Activated CD8-positive, alpha-beta T cell treated with anti-CD3 and anti-CD28 coated beads for 36 hours (primary cell): ENCODE measurements around the gene B3GAT1. TPM values are rescaled to one million over a fixed set of nuclear protein-coding genes. Genes with fewer than 3 reads are reported as not detected.

Source experiments
- ATAC-seq: fragments of 200-7000 bp; cut with Tn5 transposase; one replicate; pipeline ENCODE4 v1.10.0; 2021; ENCODE audit warnings: mild to moderate bottlenecking, moderate library complexity
- CTCF ChIA-PET: fragments of 350-600 bp; sonication (Branson Sonifier 250); formaldehyde crosslinking; loops from one replicate; lab custom pipeline; 2021; ENCODE audit warnings: antibody characterized with exemption; lab: Charles Lee
- POLR2A ChIA-PET: fragments of 350-600 bp; sonication (Branson Sonifier 250); formaldehyde crosslinking; loops from one replicate; lab custom pipeline; 2021; ENCODE audit warnings: antibody characterized with exemption; lab: Charles Lee
- DNase-seq: peaks from one replicate; pipeline ENCODE4 v3.0.0-alpha.2; 2020
- H3K27ac Mint-ChIP-seq: one replicate; pipeline ENCODE4 v1.8.0; 2021; ENCODE audit warnings: mild to moderate bottlenecking, mixed read lengths
- H3K27me3 Mint-ChIP-seq: one replicate; pipeline ENCODE4 v1.8.0; 2021; ENCODE audit warnings: mixed read lengths
- H3K36me3 Mint-ChIP-seq: one replicate; pipeline ENCODE4 v1.8.0; 2021; ENCODE audit warnings: low read depth, mixed read lengths
- H3K4me1 Mint-ChIP-seq: one replicate; pipeline ENCODE4 v1.8.0; 2021; ENCODE audit warnings: low read depth, mixed read lengths
- H3K4me3 Mint-ChIP-seq: one replicate; pipeline ENCODE4 v1.8.0; 2021; ENCODE audit warnings: mild to moderate bottlenecking, moderate library complexity, mixed read lengths
- H3K9me3 Mint-ChIP-seq: one replicate; pipeline ENCODE4 v1.8.0; 2021; ENCODE audit warnings: mixed read lengths
- CTCF ChIP-seq: fragments of 200-600 bp; IDR thresholded peaks from one replicate; pipeline ENCODE4 v1.8.0; 2022; ENCODE audit warnings: antibody characterized with exemption, mild to moderate bottlenecking
- intact Hi-C: fragments of 100-400 bp; cut with micrococcal nuclease; formaldehyde crosslinking; loops from one replicate; pipeline ENCODE4 v1.10.0; 2022
- total RNA-seq, 2 experiments: library from RNA; stranded (reverse); gene quantifications; one replicate each; pipeline ENCODE4 v1.2.3, GENCODE V29; 2021

Gene B3GAT1
- total RNA-seq, 2 experiments from 2014 or later: 0.07 TPM; not detected in 1

GRCh38 chr11:134332189-134332631, 79.8 kb downstream of the B3GAT1 start:
- Mint-ChIP-seq H3K4me1 (peaks cover 12% of the 10 kb centered on the region), H3K36me3 (no peaks in the 10 kb centered on the region), H3K4me3 (peak overlapping the region; percentile 66), H3K27me3 (peaks cover 18% of the 10 kb centered on the region), H3K27ac (no peak overlapping the region), H3K9me3 (no peaks in the 10 kb centered on the region)
- TF ChIP-seq CTCF: no peak
- ChIA-PET CTCF (interaction anchor here (0.9 to 1.5 kb wide), 3 partner anchors 58 to 71 kb away, joined by 3 to 7 read pairs (median 3); no protein-coding TSS in a partner anchor), POLR2A (interaction anchor here (0.8 to 3.0 kb wide), 3 partner anchors 56 to 107 kb away, joined by 3 to 13 read pairs (median 4); partner anchors contain the start of genes GLB1L3 and VPS26B)
- intact Hi-C loops: no loop called here
- DNase-seq (peak; percentile 18), ATAC-seq (peak; percentile 40)

- intact Hi-C loops: no loop called here
- CTCF ChIA-PET: interaction anchor here (0.9 to 1.5 kb wide), 3 partner anchors 57 to 70 kb away, joined by 3 to 7 read pairs (median 3); no protein-coding TSS in a partner anchor
- peaks cover 12% of the 10 kb centered on the region for H3K4me1 Mint-ChIP-seq
- H3K27ac Mint-ChIP-seq: no peak within 1 kb of the TSS
- POLR2A ChIA-PET: interaction anchor here (0.8 to 3.0 kb wide), 3 partner anchors 55 to 106 kb away, joined by 3 to 13 read pairs (median 4); partner anchors contain the start of genes GLB1L3 and VPS26B
- no peak for TF ChIP-seq CTCF
- peak within 1 kb of the TSS; percentile 76 for H3K4me3 Mint-ChIP-seq
- peak; percentile 72 for DNase-seq
- H3K36me3 Mint-ChIP-seq: no peaks in the 10 kb centered on the region
- peaks cover 20% of the 10 kb centered on the region for H3K27me3 Mint-ChIP-seq
- no peaks in the 10 kb centered on the region for H3K9me3 Mint-ChIP-seq
- peak; percentile 97 for ATAC-seq
These were observed 80.5 kb downstream of the B3GAT1 start, which contains the start of gene GLB1L2 for GRCh38 chr11:134331354-134332188. GLB1L2 (plus strand) TSS chr11:134331988; CDS start chr11:134332062, 74 bp downstream.

GRCh38 chr11:134330611-134331353, 81.3 kb downstream of the B3GAT1 start:
- H3K27ac Mint-ChIP-seq: no peak overlapping the region
- TF ChIP-seq CTCF: no peak
- ATAC-seq (no peak), DNase-seq (no peak)
- POLR2A ChIA-PET: no interaction called here
- peaks cover 20% of the 10 kb centered on the region for H3K27me3 Mint-ChIP-seq
- no peaks in the 10 kb centered on the region for H3K9me3 Mint-ChIP-seq
- no peaks in the 10 kb centered on the region for H3K36me3 Mint-ChIP-seq
- intact Hi-C loops: no loop called here
- H3K4me3 Mint-ChIP-seq: peak overlapping the region; percentile 76
- H3K4me1 Mint-ChIP-seq: peaks cover 12% of the 10 kb centered on the region
- CTCF ChIA-PET: no interaction called here

Other genes with a start within 250 kb of the B3GAT1 start
- gene NCAPD3, start 188.3 kb downstream of the B3GAT1 start, total RNA-seq: 100 to 1,000 TPM in 1 of 2 experiments, 10 to 100 TPM in 1; 98.4 to 102 TPM
- 10 to 100 TPM; 35.6 TPM for gene VPS26B, start 187.6 kb downstream of the B3GAT1 start, total RNA-seq
- 10 to 100 TPM; 70.1 to 75.3 TPM for gene THYN1, start 158.9 kb downstream of the B3GAT1 start, total RNA-seq
- 10 to 100 TPM; 13.1 to 13.8 TPM for gene ACAD8, start 158.7 kb downstream of the B3GAT1 start, total RNA-seq
- gene GLB1L3, start 135.9 kb downstream of the B3GAT1 start, total RNA-seq: 10 to 100 TPM; 11.2 to 11.9 TPM
- 1 to 10 TPM; 4.7 to 6.0 TPM for gene GLB1L2, start 80.3 kb downstream of the B3GAT1 start, total RNA-seq